ENCODE data around the gene JAKMIP3.

JAKMIP3 gene

GRCh38 chr10:132100091-132100481 lies 34.3 kb downstream of the JAKMIP3 start:
- DNase-seq, result no peak

GRCh38 chr10:132100556-132101349 lies 35.0 kb downstream of the JAKMIP3 start:
- DNase-seq, result no peak

- no peak for DNase-seq
These were observed 35.8 kb downstream of the JAKMIP3 start for GRCh38 chr10:132101529-132101928.

GRCh38 chr10:132102071-132102716 lies 36.4 kb downstream of the JAKMIP3 start:
- no peak for DNase-seq

GRCh38 chr10:132102717-132103110 lies 37.0 kb downstream of the JAKMIP3 start:
- no peak for DNase-seq

- no peak for DNase-seq
These were observed 37.6 kb downstream of the JAKMIP3 start for GRCh38 chr10:132103116-132103910.

GRCh38 chr10:132104062-132104461 lies 38.3 kb downstream of the JAKMIP3 start:
- DNase-seq, result no peak

- no peak for DNase-seq
These were observed 38.9 kb downstream of the JAKMIP3 start for GRCh38 chr10:132104471-132105301.

- no peak for DNase-seq
These were observed 39.7 kb downstream of the JAKMIP3 start for GRCh38 chr10:132105302-132105995.

- DNase-seq, result no peak
These were observed 40.7 kb downstream of the JAKMIP3 start for GRCh38 chr10:132106431-132106830.

GRCh38 chr10:132107186-132107948 lies 41.6 kb downstream of the JAKMIP3 start:
- peak; percentile 88 for DNase-seq

GRCh38 chr10:132107949-132108877 lies 42.5 kb downstream of the JAKMIP3 start:
- DNase-seq, result no peak

GRCh38 chr10:132109341-132110110 lies 43.8 kb downstream of the JAKMIP3 start:
- no peak for DNase-seq

GRCh38 chr10:132110111-132110521 lies 44.4 kb downstream of the JAKMIP3 start:
- DNase-seq, result no peak

- no peak for DNase-seq
These were observed 45.0 kb downstream of the JAKMIP3 start for GRCh38 chr10:132110713-132111112.

- DNase-seq, result no peak
These were observed 45.5 kb downstream of the JAKMIP3 start for GRCh38 chr10:132111121-132111731.

- no peak for DNase-seq
These were observed 46.2 kb downstream of the JAKMIP3 start for GRCh38 chr10:132111871-132112341.

- no peak for DNase-seq
These were observed 46.9 kb downstream of the JAKMIP3 start for GRCh38 chr10:132112611-132113010.

- no peak for DNase-seq
These were observed 47.5 kb downstream of the JAKMIP3 start for GRCh38 chr10:132113206-132113605.

Measured in COR-L47 (cell line).